GM21717 (cell line): ENCODE measurements around the gene HPSE.
"Not testable (repeated sequence)": the region's sequence is repeated elsewhere in the genome, so short reads cannot be mapped to it uniquely, and the experiment has no call there.

Source experiments
- ATAC-seq: cut with Tn5 transposase; IDR thresholded peaks from one replicate; pipeline ENCODE4 v1.9.1; 2021; ENCODE audit warnings: mild to moderate bottlenecking, moderate library complexity; ENCODE audit not compliant: unreplicated experiment

Gene HPSE

GRCh38 chr4:83284193-83285054, 50.2 kb downstream of the HPSE start, which contains the start of gene COQ2:
Gene COQ2, minus strand, starts transcription at chr4:83284798. Its CDS starts 34 bp downstream, at chr4:83284764.
- peak; percentile 86 for ATAC-seq

DNA sequence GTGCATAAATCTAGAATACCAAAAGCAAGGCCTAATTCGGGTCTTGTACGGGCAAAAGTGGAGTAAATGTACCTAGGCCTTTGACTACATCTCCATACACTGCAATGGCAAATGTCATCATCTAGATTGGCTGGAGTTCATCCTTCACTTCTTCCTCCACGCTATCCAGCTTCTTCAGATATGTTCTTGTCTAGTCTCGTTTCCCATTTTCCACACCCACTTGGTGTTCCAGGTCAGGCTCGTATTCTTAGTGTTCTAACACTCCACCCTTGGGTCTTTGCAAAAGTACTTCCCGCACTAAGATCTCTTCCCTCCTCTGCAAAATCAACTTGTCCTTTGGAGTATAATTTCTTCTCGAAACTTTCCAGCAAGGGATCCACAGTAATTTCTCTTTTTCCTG, 51.5 kb downstream of the HPSE start:
- ATAC-seq = no peak

- no peak for ATAC-seq
Observed at GRCh38 chr4:83282049-83282535, 52.6 kb downstream of the HPSE start.

DNA sequence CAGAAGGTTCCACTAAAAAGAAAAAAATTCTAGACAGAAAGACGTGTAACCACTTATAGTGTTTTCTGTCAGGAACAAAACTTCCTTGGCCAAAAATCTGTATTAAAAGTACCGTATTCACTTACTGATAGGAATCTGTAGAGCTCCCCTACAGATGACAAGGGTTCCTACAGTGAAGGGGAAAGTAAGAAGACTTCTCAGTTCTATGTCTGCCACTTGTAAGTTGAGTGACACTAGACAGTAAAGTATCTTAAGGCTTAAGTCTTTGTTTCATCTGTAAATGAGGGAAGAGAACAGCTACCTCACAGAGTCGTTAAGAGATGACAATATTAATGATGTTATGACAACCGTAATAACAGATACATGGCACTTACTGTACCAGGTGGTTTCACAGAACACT, 53.3 kb downstream of the HPSE start:
- ATAC-seq = no peak

- peak; percentile 71 for ATAC-seq
Observed at GRCh38 chr4:83276299-83277040, 58.2 kb downstream of the HPSE start.

- not testable (repeated sequence) for ATAC-seq
Observed at GRCh38 chr4:83273926-83274325, 60.7 kb downstream of the HPSE start.

- ATAC-seq = peak; percentile 85
Observed at GRCh38 chr4:83272900-83273299, 61.7 kb downstream of the HPSE start.

GRCh38 chr4:83269256-83269655, 65.4 kb downstream of the HPSE start:
- ATAC-seq = no peak

DNA sequence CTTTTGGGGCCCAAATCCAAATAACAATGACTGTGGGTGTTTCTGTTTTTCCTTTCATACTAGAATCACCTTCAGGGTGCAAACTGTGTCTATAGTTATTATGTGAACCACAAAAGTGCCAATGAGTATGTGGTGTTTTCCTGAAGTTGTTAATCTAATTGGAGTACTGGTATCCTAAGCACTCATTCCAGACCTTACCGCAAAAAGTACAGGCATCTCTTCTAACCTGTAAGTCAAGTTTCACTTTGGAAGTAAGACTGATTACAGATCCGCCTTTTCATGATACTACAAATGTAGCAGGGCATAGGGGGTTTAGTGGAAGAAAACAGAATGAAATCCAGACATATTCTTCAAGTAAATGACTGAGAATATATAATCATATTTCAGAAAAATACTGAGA, 66.2 kb downstream of the HPSE start:
- ATAC-seq = no peak

DNA sequence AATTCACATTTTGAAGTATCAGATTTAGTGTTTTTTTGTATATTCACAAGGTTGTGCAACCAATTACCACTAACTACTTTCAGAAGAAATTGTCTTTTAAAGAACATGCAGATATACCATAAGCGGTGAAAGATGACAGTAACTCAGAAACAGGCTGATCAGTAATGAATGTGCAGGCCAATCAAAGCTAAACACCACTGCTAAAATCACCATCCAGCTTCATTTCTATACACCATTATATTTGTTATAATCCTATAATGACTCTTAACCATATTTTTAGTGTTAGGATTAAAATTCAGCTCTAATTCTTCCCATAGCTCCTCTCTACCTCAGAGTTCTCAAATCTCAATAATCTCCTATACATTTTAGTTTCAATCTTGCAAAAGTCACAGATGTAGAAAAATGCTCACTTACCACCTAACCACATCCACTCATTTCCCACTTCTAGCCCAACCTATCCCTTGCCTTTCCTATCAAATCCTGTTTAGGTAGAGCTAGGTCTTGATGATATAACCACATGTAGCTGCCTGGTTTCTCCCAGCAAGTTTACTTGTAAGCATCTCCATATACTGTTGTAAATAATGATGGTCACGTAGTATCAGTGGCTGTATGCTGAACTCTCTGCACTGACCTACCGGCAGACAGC, 66.7 kb downstream of the HPSE start:
- ATAC-seq = no peak

GRCh38 chr4:83267121-83267829, 67.4 kb downstream of the HPSE start:
- ATAC-seq = no peak

DNA sequence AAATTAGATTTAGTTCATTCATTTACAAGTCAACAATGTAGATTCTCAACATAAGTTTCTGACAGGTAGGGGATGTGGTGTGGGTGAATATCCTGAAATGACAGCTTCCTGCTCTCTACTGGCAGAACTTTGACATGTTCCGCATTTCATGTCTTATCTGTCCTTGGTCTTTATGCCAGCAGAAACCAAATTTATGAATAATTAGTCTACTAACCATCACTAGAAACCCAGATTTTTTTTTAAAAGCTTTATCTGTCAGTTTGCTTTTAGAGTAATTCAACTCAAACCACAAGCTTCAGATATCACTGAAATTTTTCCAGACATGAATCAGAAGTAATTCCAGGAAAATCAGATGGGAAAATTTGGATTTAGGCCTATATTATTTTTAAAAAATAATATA, 68.0 kb downstream of the HPSE start:
- ATAC-seq = peak; percentile 51

- no peak for ATAC-seq
Observed at GRCh38 chr4:83263106-83263505, 71.5 kb downstream of the HPSE start.

DNA sequence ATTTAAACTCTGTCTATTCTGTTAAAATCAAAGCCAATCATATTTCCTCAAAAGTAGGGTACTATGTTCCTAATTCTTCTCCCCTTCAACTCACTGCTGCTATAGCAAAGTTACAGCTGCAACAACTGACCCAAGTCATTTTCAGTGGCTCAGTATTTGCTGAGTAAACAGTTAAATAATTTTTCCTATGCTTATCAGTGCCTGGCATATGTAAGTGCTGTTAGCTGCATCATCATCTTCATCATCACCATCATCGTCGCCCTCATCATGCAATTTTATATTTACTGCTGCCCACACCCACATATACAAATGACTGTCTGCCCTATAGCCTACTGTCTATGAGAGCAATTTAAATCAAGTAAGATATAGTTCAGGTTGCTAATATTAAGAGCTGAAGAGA, 72.0 kb downstream of the HPSE start:
- ATAC-seq = no peak

- ATAC-seq = no peak
Observed at GRCh38 chr4:83261307-83261706, 73.3 kb downstream of the HPSE start.

DNA sequence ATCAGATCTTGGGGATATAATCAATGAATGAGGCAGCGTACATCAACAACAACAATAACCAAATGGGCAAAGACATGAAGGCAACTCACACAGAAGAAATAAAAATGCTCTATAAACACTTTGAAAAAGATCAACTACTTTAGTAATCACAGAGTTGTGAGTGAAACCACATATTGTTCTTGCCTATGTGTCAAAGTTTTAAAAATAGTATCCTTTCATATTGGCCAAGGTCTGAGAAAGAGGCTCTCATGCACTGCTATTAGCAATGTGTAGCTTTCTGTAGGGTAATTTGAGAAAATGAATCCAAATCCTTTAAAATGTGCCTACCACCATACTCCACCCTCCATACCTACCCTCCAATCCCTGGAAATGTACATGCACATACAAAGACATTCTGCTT, 75.1 kb downstream of the HPSE start:
- ATAC-seq = no peak

DNA sequence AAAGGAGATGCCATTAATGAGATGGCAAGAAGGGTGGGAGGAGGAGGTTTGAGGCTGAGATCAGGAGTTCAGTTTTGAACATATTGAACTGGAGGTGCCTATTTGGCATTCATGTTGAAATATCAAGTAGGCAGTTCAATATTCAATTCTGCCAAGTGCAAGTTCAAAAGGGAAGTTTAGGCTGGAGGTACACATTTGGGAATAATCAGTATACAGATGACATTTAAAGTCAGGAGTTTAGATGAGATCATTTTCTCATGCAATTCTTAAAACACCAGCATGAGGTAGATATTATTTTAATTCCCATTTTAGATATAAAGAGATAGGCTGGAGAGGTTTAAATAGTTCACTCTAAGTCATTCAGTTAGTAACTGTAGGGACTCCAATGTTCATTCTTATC, 76.2 kb downstream of the HPSE start:
- ATAC-seq = no peak

- ATAC-seq = no peak
Observed at GRCh38 chr4:83257811-83258210, 76.8 kb downstream of the HPSE start.

GRCh38 chr4:83255584-83255983, 79.1 kb downstream of the HPSE start:
- ATAC-seq = no peak

DNA sequence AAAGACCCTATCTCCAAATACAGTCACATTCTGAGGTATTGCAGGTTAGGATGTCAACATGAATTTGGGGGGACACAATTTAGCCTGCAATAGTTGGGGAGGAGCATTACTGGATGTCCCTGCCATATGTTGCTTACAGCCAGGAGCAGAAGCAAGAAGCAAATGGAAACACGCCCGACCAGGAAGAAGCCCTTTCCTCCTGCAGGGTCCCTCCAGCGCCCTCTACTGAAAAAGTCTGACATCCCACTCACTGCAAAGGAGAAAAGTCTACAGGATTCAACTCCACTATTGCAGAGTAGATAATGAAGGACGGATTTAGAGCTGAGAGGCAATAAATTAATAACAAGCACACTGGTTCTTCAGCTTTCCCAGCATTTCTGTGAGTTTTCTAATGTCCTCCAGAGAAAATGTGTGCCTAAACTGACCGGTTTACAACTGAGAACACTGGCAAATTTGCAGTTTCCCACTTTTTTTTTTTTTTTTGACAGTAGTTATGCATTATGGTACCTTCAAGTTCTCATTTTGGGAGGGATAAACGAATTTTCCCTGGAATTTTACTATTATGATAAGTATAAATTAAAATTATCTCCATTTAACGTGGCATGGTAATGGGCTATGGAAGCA, 81.8 kb downstream of the HPSE start:
- peak; percentile 50 for ATAC-seq
